Stimulated activated CD4-positive, alpha-beta T cell treated with anti-CD3 and anti-CD28 coated beads, Interleukin-4, amount 100 ng/mL, for 4 hours (primary cell): Measurements from ENCODE around the gene ARL16.

Experiments
- DNase-seq, 2 experiments: peaks; one replicate each; pipeline ENCODE4 v3.0.0-alpha.2; 2020

ARL16 gene, protein sequence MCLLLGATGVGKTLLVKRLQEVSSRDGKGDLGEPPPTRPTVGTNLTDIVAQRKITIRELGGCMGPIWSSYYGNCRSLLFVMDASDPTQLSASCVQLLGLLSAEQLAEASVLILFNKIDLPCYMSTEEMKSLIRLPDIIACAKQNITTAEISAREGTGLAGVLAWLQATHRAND

DNA sequence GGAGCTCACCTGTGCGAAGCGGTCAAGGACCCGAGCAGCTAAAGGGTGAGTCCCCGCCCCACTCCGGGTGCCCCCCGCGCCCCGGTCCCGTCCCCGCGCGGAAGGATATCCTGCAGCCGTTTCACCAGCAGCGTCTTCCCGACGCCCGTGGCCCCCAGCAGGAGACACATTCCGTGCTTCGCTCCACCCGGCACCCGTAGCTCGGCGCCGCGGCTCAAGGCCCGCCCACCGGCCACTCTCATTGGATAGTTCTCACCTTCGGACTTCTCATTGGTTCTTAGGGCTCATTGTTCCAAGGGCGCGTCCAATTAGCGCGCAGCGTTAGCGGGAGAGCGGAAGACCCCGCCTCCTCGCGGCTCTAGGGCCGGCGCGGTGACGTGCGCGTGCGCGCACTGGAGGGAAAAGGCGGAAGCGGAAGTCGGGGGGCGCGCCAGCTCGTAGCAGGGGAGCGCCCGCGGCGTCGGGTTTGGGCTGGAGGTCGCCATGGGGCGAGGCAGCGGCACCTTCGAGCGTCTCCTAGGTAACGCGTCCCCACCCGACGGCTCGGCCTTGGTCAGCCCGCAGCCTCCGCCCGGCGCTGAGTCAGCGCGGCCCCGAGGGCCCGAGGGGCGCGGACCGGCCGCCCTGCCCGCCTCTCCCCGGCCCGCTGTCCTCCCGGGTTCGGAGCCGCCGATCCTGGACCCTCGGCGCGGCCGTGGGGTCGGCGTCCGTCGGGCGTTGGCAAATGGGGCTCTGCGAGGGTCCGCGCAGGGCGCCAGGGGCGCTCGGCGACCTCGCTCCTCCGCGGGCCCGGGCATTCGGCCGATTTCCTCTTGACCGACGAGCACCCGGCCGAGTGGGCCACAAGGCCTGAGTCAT is at the start of gene ARL16, which contains the start of gene HGS:
Gene ARL16, minus strand, starts transcription at position 214 of the 858 bp plus-strand sequence. Its CDS starts 44 bp downstream, at position 170.
Gene HGS, plus strand, starts transcription at position 428 of the 858 bp plus-strand sequence. Its CDS starts 56 bp downstream, at position 484.
- peak; percentile 95 to 97 for DNase-seq

DNA sequence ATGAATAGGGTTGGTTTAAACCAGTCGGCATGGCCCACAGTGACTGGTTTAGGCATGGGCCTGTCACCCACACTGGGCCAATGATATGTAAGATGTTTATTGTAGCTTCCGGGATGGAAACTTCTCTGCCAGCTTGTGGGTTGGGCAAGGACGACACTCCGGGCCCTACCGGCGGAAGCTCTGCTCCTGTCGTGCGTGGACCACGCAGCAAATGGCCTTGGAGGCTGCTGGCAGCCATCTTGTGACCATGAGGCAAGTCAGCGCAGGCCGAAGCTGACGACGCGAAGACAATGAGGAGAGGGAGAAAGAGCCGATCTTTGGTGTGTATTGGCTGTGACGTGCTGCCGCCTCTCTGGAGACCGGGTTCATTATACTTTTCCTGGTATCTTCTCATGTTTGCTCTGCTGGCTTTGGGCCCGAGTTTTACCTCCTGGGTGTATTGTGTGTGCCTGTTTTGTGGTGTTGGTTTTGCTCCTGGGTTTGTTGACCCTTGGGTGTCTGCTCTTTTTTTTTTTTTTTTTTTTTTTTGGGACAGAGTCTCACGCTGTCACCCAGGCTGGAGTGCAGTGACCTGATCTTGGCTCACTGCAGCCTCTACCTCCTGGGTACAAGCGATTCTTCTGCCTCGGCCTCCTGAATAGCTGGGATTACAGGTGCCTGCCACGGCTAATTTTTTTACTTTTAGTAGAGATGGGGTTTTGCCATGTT is 43.9 kb upstream of the ARL16 start:
- DNase-seq, result no peak

GRCh38 chr17:81726004-81726403 is 42.4 kb upstream of the ARL16 start:
- DNase-seq, result no peak

DNA sequence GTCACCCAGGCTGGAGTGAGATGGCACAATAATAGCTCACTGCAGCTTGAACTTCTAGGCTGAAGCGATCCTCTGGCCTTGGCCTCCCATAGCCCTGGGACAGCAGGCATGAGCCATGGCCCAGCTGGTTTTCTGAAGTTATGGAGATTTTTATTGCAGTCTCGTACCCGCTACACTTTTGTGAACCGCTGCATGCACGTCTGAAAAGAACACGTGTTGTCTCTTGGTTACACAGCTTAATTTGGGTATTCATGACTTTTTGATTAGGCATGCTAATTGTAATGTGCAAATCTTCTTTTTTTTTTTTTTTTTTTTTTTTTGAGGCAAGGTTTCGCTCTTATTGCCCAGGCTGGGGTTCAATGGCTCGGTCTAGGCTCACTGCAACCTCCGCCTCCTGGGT is 41.8 kb upstream of the ARL16 start:
- DNase-seq, result no peak

DNA sequence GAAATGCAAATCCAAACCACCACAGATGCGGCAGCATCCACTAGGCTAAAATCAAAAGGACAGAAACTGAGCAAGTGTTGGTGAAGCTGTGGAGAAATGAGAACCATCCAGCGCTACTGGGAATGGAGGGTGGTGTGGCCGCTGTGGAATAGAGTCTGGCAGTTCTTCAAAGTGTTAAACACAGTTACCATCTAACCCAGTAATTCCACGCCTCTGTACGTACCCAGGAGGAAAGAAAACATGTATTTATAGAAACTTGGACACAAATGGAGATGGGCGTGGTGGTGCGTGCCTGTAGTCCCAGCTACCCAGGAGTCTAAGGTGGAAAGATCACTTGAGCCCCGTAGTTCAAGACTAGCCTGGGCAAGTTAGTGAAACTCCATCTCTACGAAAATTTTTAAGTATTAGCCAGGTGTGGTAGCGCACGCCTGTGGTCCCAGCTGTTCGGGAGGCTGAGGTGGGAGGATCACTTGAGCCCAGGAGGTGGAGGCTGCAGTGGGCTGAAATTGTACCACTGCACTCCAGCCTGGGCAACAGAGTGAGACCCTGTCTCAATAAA is 40.1 kb upstream of the ARL16 start:
- no peak for DNase-seq

GRCh38 chr17:81722184-81723120 is 38.9 kb upstream of the ARL16 start:
- DNase-seq, result no peak

GRCh38 chr17:81720267-81721071 is 36.9 kb upstream of the ARL16 start:
- DNase-seq, result no peak

- no peak for DNase-seq
Measured at GRCh38 chr17:81719410-81720266, 36.0 kb upstream of the ARL16 start.

DNA sequence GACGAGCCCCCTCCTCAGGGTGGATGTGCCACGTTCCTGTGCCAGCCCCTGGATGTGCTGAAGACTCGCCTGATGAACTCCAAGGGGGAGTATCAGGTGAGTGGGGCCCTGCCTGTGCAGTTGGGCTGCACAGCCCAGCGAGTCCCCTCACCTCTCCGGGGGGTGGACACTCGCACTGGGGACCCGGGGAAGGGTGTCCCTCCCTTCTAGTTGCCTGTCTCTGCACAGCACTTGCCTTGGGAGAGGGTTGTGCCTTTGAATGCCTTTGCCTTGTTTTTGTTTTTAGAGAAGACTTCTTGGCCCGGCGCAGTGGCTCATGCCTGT is 34.1 kb upstream of the ARL16 start:
- DNase-seq, result no peak

DNA sequence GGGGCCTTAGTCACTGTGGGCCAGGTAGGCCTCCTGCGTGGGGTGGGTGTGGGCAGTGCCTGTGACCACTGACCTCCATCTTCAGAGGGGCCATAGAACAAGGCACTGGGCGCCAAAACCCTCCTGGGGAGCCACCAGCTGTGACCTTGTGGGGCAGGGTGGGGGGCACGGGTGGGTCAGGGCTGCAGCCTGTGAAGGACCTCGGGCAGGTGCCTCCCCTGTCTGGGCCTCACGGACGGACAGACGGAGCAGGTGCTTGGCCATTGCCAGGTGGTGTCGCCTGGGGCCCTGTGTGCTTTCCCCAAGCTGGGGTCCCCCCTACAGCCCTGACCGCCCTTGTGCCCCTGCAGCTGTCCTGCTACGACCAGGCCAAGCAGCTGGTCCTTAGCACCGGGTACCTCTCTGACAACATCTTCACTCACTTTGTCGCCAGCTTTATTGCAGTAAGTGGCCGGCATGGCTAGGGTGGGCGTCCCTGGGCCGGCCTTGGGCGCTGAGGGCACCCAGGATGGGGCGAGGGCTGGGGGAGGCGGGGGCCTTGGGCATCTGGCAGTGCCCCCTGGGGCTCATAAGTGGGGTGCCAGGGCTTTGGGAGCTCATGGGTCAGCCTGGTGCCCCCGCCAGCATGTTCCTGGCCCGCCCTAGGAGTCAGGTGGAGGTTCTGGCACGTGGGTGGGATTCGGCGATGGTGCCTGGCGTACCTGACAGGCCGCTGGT is 33.6 kb upstream of the ARL16 start:
- no peak for DNase-seq

DNA sequence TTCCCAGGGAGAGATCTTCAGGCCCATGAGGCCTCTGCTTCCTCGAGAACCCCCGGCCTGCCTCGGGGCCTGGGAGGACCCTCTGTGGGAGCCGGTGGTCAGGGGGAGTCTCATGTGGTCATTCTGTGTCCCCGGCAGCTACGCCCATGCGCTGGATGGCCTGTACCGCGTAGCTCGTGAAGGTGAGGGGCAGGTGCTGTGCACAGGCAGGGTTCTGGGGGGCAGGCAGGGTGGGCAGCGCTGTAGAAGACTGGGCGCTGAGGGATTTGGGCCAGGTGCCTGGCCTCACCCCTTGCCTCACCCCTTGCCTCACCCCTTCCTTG is 33.0 kb upstream of the ARL16 start:
- DNase-seq, result no peak

DNA sequence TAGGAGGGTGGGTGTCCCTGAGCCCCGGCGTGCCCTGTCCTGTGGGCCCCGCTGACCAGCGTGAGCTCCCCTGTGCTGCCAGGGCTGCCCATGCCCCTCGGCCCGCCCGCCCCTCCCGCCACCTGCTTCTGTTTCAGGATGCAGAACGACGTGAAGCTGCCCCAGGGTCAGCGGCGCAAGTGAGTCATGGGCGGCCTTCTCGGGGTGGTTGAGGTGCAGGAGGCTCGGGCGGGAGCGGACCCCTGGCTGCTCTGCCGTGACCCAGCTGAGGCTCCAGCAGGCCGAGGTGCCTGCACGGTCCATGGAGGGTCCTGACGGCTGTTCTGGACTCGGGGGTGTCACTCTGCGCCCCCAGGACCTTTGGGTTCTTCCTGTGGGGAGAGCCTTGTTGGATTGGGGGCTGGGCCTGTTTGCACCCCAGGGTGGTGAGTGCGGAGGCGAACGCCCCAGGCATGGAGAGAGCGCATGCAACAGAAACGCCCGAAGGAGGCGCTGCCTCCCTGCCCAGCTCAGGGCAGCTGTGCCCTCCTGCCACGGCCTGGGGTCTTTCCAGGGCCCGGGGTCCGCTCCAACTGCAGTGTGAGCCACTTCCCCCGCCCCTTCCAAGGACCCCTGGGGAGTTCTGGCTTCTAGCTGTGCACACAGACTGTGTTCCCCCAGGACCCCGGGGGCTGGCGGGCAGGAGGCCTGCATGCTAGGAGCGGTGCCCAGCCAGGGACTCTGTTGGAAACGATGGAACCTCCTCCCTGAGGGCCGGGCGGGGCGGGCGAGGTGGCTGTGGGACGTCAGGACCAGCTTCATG is 32.5 kb upstream of the ARL16 start:
- no peak for DNase-seq

DNA sequence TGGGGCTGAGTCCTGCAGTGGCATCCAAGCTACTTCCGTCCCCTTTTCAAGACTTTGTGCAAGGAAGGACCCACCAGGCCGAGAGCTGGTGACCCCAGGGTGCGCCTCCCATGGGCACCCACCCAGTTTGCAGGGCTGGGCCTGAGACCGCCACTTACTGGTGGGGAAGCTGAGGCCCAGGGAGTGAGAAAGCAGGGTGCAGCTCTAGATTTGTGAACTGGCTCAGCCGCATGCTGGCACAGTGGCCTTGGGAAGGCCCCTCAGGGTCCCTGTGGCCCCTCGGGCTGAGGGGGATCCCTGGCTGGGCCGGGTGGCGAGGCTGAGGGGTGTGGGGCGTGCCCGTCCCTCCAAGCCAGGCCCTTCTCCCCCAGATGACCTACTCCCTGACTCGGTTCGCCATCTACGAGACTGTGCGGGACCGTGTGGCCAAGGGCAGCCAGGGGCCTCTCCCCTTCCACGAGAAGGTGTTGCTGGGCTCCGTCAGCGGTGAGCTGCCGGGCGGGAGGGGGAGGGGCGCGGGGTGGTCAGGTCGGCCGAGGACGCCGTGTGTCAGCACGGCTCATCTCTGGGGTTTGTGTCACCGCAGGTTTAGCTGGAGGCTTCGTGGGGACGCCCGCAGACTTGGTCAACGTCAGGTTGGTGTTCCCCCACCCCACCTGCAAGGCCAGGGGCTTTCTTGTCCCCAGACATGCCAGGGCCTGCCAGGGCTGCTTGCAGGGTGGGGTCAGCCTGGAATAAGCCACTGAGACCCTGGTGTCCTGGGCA is 31.7 kb upstream of the ARL16 start:
- DNase-seq, result no peak

- DNase-seq, result no peak
Measured at GRCh38 chr17:81714412-81715106, 31.0 kb upstream of the ARL16 start.

DNA sequence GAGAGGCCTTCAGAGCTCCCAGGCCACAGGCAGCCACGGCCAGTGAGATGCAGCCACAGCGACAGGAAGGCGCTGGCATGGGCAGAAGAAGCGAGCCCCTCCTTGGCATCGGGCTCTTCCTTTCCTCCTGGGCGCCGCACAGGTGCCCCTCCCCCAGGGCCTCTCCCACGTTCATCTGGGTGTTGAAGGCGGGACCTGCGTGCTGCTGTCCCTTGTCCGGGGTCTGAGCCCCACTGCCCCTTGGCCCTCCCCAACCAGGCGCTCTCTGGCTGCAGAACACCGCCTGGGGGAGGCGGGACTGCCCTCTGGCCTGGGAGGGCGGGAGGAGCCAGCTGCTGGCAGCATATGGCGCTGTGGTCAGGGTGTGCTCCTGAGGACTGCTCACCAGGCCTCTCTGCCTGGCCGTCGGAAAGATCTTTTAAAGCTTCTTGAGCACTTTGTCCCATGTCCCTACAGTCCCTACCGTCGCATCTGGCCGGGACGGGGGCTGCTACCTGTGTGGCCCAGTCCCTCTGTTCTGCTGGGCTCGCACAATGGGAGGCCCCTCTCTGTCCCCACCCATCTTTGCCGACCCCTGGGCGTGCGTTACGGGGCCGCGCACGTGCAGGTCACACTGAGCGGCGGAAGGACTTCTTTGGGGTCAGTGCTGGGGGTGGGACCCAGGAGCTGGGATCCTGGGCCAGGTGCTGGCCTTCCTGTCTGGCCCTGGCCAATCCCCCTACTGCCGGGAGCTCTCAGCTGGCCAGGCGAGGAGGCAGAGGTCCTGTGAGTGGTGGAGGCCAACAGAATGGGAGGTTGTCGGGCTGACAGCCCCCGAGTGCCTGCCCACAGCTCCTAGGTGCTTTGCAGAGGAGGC is 30.2 kb upstream of the ARL16 start:
- no peak for DNase-seq

- DNase-seq, result no peak
Measured at GRCh38 chr17:81713004-81713555, 29.5 kb upstream of the ARL16 start.
